ENCODE results near the gene PRRG2.

DNA sequence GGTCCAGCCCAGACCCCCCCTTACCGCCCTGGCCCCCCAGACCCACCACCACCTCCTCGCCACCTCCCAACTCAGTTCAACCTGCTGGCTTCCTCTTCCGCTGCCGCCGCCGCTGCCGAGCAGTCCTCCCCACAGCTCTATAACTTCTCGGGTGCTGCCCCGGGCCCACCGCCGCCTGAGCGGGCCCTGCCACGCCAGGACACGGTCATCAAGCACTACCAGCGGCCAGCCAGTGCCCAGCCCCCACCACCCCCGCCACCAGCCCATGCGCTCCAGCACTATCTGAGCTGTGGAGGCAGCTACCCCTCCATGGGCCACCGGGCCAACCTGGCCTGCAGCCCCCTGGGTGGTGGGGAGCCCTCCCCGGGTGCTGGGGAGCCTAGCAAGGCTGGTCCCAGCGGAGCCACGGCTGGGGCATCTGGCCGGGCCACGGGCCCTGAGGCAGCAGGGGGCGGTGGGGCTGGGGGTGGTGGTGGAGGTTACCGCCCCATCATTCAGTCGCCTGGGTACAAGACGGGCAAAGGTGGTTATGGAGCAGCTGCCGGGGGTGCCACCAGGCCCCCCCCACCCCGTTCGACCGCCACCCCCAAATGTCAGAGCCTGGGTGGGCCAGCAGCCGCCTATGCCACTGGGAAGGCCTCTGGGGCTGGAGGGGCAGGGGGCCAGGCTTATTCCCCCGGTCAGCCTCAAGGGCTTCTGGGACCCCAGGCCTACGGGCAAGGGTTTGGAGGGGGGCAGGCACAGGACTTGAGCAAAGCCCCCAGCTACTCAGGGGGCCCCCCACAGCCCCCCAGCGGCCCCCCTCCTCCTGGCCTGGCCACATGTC lies 14.1 kb downstream of the PRRG2 start:
- TF ChIP-seq, protein P1, sequence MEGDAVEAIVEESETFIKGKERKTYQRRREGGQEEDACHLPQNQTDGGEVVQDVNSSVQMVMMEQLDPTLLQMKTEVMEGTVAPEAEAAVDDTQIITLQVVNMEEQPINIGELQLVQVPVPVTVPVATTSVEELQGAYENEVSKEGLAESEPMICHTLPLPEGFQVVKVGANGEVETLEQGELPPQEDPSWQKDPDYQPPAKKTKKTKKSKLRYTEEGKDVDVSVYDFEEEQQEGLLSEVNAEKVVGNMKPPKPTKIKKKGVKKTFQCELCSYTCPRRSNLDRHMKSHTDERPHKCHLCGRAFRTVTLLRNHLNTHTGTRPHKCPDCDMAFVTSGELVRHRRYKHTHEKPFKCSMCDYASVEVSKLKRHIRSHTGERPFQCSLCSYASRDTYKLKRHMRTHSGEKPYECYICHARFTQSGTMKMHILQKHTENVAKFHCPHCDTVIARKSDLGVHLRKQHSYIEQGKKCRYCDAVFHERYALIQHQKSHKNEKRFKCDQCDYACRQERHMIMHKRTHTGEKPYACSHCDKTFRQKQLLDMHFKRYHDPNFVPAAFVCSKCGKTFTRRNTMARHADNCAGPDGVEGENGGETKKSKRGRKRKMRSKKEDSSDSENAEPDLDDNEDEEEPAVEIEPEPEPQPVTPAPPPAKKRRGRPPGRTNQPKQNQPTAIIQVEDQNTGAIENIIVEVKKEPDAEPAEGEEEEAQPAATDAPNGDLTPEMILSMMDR (IDR thresholded peaks at IDR 0.05 in 4 of 5, conservative IDR thresholded peaks at IDR 0.05 in 1 of 5), result no peak
- TF ChIP-seq POLR2A (IDR thresholded peaks at IDR 0.05), result no peak

Measured in gastrocnemius medialis (tissue), 4 donors.